Heart right ventricle (tissue), 16 donors: ENCODE results near the gene BMPER. TPM values are rescaled to one million over a fixed set of nuclear protein-coding genes. Genes with fewer than 3 reads are reported as not detected.

ENCODE experiments used
- ATAC-seq, 8 donors: fragments of 200-7000 bp; cut with Tn5 transposase; one replicate each; pipeline ENCODE4 v1.9.1; 2020; ENCODE audit warnings: mild to moderate bottlenecking in 8 of 8, moderate library complexity in 8 of 8, moderate number of reproducible peaks in 1 of 8
- DNase-seq, 2 donors: peaks; one replicate each; pipeline ENCODE4 v3.0.0-alpha.2; 2020
- H3K27ac ChIP-seq, 10 donors: fragments of 200-600 bp; sonication (generic) in 2 of 10; one replicate each; pipeline versions ENCODE4 v1.5.0 to v1.8.0; 2020 to 2022; ENCODE audit warnings: mild to moderate bottlenecking in 3 of 10
- H3K27me3 ChIP-seq, 7 donors: fragments of 200-600 bp; one replicate each; pipeline ENCODE4 v1.8.0; 2021 to 2022; ENCODE audit warnings: mild to moderate bottlenecking in 2 of 7
- H3K36me3 ChIP-seq, 9 donors: fragments of 200-600 bp; sonication (generic) in 1 of 9; one replicate each; pipeline versions ENCODE4 v1.5.0 to v1.8.0; 2020 to 2022; ENCODE audit warnings: mild to moderate bottlenecking in 2 of 9
- H3K4me1 ChIP-seq, 9 donors: fragments of 200-600 bp; sonication (generic) in 1 of 9; one replicate each; pipeline versions ENCODE4 v1.5.0 to v1.8.0; 2020 to 2022; ENCODE audit warnings: mild to moderate bottlenecking in 4 of 9
- H3K4me3 ChIP-seq, 10 donors: fragments of 200-600 bp; sonication (generic) in 2 of 10; one replicate each; pipeline versions ENCODE4 v1.5.0 to v1.8.0; 2020 to 2022; ENCODE audit warnings: mild to moderate bottlenecking in 7 of 10, moderate library complexity in 2 of 10
- H3K9me3 ChIP-seq, 11 donors: fragments of 200-600 bp in 10 of 11; sonication (generic) in 2 of 11; one replicate each; pipeline versions ENCODE4 v1.5.0 to v1.8.0; 2013 to 2022; ENCODE audit warnings: mild to moderate bottlenecking in 2 of 11, control low read depth in 1 of 11, moderate library complexity in 1 of 11
- CTCF ChIP-seq, 9 donors: fragments of 200-600 bp; sonication (generic) in 2 of 9; IDR thresholded peaks; one replicate each; pipeline versions ENCODE4 v1.5.0 to v1.8.0; 2021 to 2022; ENCODE audit warnings: antibody characterized with exemption in 9 of 9, mild to moderate bottlenecking in 5 of 9, moderate library complexity in 1 of 9
- WGBS, 2 donors: extraction: QIAGEN DNeasy Blood & Tissue Kit; methylation state at CpG; one replicate each; pipeline ENCODE4 v1.1.7; 2013; ENCODE audit warnings: inconsistent platforms in 1 of 2; 5-methylcytosine and 5-hydroxymethylcytosine counted together
- intact Hi-C, 10 donors: fragments of 100-400 bp; cut with DNase I; formaldehyde crosslinking; loops; one replicate each; pipeline versions ENCODE4 v1.11.1 to v1.14.2; 2022
- polyA plus RNA-seq, 2 donors: library from polyadenylated mRNA; stranded (reverse); fragments of 200-250 nt; gene quantifications; one replicate each; pipeline ENCODE4 v1.2.3, GENCODE V29; 2013
- total RNA-seq, 10 donors: library from RNA; stranded (reverse); fragmentation: NEBNext Ultra II Directional in 3 of 10; extraction: Animal tissue kit (Norgen Biotek cat#: 25700) in 3 of 10; gene quantifications; one replicate each; pipeline versions ENCODE4 v1.2.1 to v1.2.4, GENCODE V29; 2021 to 2023
- donor health status: Arrhythmogenic right ventricular cardiomyopathy.
- donor health status: ischemic (EF 13 %, LVEDD 7.1; RV severe dilation, severe dysfunction).
- donor health status: healthy with polysubstance abuse.
- donor health status: DM: no; HTN: yes; CAD: no.
- donor health status: DM: no; HTN: no; CAD: no.
- donor health status: ischemic (EF 25% LVEDD 6.9; RV normal size, moderate dysfunction).
- donor health status: ischemic (EF 25% LVEDD 5.7; RV mildly dilated, moderate dysfunction).
- donor health status: healthy.
- donor health status: DM: yes; HTN: yes; CAD: no.
- donor health status: Ischemic cardiomyopathy.
- donor health status: ischemic (EF 35%, LVEDD 5.7; RV mildly dilated, moderate dysfunction).
- donor health status: nonischemic (EF 11% LVEDD 7.7; RV severe dilation, severe dysfunction).
- donor health status: DM: yes; HTN: yes; CAD: no.
- donor health status: PGD.
- donor health status: ischemic (EF 29% LVEDD 5.4; RV normal size, mild dysfunction).
- donor health status: nonischemic (EF 23%, LVEDD 6.1; RV moderate dilation, normal function).

Gene BMPER
- total and polyA plus RNA-seq, 12 donors = 0.70 to 3.9 (median 1.5) TPM

DNA sequence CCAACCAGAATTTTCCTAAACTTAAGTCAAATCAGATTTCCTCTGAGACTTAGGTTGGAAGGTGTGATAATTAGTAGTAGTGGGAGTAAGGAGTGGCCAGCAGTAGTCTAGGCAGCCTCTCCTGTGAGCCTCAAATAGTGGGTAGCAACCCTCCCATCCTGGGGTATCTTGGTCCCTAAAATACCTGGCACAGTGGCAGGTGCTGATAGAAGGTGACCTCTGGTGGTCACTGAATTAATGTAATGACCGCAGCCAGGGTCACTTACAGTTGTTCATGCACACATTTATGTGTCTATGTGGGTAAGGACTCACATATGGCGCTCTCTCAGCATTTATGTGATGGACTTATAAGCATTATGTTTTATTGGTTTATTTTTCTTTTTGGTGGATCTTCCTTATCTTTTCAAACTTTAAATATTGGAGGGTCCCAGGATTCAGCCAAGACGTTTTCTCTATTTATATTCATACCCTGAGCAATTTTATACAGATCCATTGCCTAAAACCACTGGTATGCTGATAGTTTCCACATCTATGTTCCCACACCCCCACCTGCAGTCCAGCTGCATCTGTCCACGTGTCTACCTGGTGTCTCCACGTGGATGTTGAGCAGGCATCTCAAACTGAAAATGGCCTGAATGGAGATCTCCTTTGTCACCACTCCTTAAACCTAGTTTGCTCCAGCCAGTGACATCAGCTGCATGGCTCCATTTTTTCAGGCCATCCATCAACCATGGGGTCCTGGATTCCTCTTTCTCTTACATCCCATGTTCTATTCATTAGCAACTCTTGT lies 18.3 kb downstream of the BMPER start:
- peak overlapping the region in 1 of 10 donors; percentile 28 for H3K27ac ChIP-seq
- 92 to 94% methylated on average over 5 of the region's 5 CpGs for WGBS, 2 donors
- intact Hi-C loops = loop anchor here in 1 of 10 donors (10.0 kb wide), 1 partner anchor 169 kb away; no protein-coding TSS in a partner anchor
- peaks cover 0 to 28% (median 0%) of the 10 kb centered on the region in 7 donors for H3K27me3 ChIP-seq
- no peaks in the 10 kb centered on the region for H3K36me3 ChIP-seq
- peak in 1 of 9 donors; percentile 15 for TF ChIP-seq CTCF (IDR thresholded peaks at IDR 0.05)
- no peak overlapping the region for H3K4me3 ChIP-seq
- ATAC-seq = no peak
- H3K9me3 ChIP-seq = no peaks in the 10 kb centered on the region
- no peak for DNase-seq
- H3K4me1 ChIP-seq = peaks cover 0 to 5% (median under 1%) of the 10 kb centered on the region in 9 donors

GRCh38 chr7:33926535-33926934 lies 21.2 kb downstream of the BMPER start:
- no peak overlapping the region for H3K27ac ChIP-seq
- H3K4me3 ChIP-seq = no peak overlapping the region
- 84 to 86% methylated on average over 3 of the region's 3 CpGs for WGBS, 2 donors
- H3K27me3 ChIP-seq = peaks cover 0 to 21% (median 0%) of the 10 kb centered on the region in 7 donors
- no peak for DNase-seq
- intact Hi-C loops = loop anchor here in 1 of 10 donors (10.0 kb wide), 1 partner anchor 172 kb away; no protein-coding TSS in a partner anchor
- no peaks in the 10 kb centered on the region for H3K9me3 ChIP-seq
- ATAC-seq = no peak
- no peaks in the 10 kb centered on the region for H3K4me1 ChIP-seq
- H3K36me3 ChIP-seq = no peaks in the 10 kb centered on the region
- no peak for TF ChIP-seq CTCF (IDR thresholded peaks at IDR 0.05)

DNA sequence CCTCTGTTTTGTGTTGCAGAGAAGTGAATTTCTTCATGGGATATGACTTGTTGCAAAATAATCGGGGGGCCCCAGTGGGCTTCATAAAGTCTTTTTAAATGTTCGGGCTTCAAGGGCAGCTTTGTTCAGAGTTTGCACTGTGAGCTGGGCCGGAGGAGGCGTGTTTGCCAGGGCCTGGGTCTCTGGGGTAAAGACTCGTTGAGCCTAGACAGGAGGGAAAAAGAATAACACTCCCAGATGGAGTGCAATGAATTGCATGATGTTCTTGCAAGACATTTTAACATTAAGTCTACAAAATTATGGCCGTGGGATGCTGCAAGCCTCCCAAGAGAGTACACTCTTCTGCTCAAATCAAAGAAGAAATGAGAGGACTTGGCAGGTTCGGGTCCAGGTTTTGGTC lies 23.6 kb downstream of the BMPER start:
- no peak for TF ChIP-seq CTCF (IDR thresholded peaks at IDR 0.05)
- 72 to 77% methylated on average over 7 of the region's 7 CpGs for WGBS, 2 donors
- Histone ChIP-seq H3K9me3 (no peaks in the 10 kb centered on the region), H3K27ac (no peak overlapping the region), H3K27me3 (peaks cover 0 to 13% (median 0%) of the 10 kb centered on the region in 7 donors), H3K4me1 (peaks cover 0 to 18% (median 3%) of the 10 kb centered on the region in 9 donors), H3K36me3 (no peaks in the 10 kb centered on the region), H3K4me3 (no peak overlapping the region)
- intact Hi-C loops = loop anchor here in 1 of 10 donors (10.0 kb wide), 1 partner anchor 174 kb away; no protein-coding TSS in a partner anchor
- ATAC-seq = peak in 1 of 8 donors; percentile 72
- DNase-seq = no peak

GRCh38 chr7:33932221-33932620 lies 26.9 kb downstream of the BMPER start:
- peak overlapping the region in 2 of 10 donors; percentile 10 to 14 for H3K27ac ChIP-seq
- no peaks in the 10 kb centered on the region for H3K36me3 ChIP-seq
- ATAC-seq (no peak), DNase-seq (no peak)
- peaks cover 0 to 18% (median 3%) of the 10 kb centered on the region in 9 donors for H3K4me1 ChIP-seq
- peak overlapping the region in 7 of 10 donors; percentile 6 to 44 (median 39) for H3K4me3 ChIP-seq
- 58 to 65% methylated on average over 5 of the region's 5 CpGs for WGBS, 2 donors
- intact Hi-C loops = loop anchor here in 8 of 10 donors (1.0 to 10.0 kb wide), 11 partner anchors 171 to 747 kb away; no protein-coding TSS in a partner anchor
- no peak for TF ChIP-seq CTCF (IDR thresholded peaks at IDR 0.05)
- peaks cover 0 to 7% (median 0%) of the 10 kb centered on the region in 7 donors for H3K27me3 ChIP-seq
- H3K9me3 ChIP-seq = no peaks in the 10 kb centered on the region
